Activated CD8-positive, alpha-beta memory T cell treated with anti-CD3 and anti-CD28 coated beads for 4 hours (primary cell): ENCODE measurements around the gene DISP3.

Experiments used
- DNase-seq, 2 donors: peaks; one replicate each; pipeline ENCODE4 v3.0.0-alpha.2; 2020; ENCODE audit warnings: low read depth in 2 of 2

DISP3 gene

GRCh38 chr1:11486231-11487009, 7.5 kb downstream of the DISP3 start:
- no peak for DNase-seq

GRCh38 chr1:11487196-11487751, 8.3 kb downstream of the DISP3 start:
- no peak for DNase-seq

GRCh38 chr1:11488201-11488770, 9.3 kb downstream of the DISP3 start:
- DNase-seq = no peak

GRCh38 chr1:11488966-11489625, 10.1 kb downstream of the DISP3 start:
- DNase-seq = no peak

GRCh38 chr1:11492235-11492634, 13.3 kb downstream of the DISP3 start:
- DNase-seq = no peak

- no peak for DNase-seq
These were observed 15.2 kb downstream of the DISP3 start for GRCh38 chr1:11493972-11494655.

GRCh38 chr1:11494771-11495170, 15.8 kb downstream of the DISP3 start:
- DNase-seq = no peak

GRCh38 chr1:11495579-11495978, 16.6 kb downstream of the DISP3 start:
- no peak for DNase-seq

- DNase-seq = no peak
These were observed 17.7 kb downstream of the DISP3 start for GRCh38 chr1:11496551-11497080.

GRCh38 chr1:11498956-11499594, 20.1 kb downstream of the DISP3 start:
- DNase-seq = no peak

GRCh38 chr1:11499601-11500331, 20.8 kb downstream of the DISP3 start:
- DNase-seq = no peak

GRCh38 chr1:11500881-11501280, 21.9 kb downstream of the DISP3 start:
- DNase-seq = no peak

- no peak for DNase-seq
These were observed 22.5 kb downstream of the DISP3 start for GRCh38 chr1:11501491-11501897.

- DNase-seq = no peak
These were observed 23.0 kb downstream of the DISP3 start for GRCh38 chr1:11501906-11502485.

GRCh38 chr1:11502516-11502915, 23.6 kb downstream of the DISP3 start:
- no peak for DNase-seq

- DNase-seq = no peak
These were observed 25.6 kb downstream of the DISP3 start for GRCh38 chr1:11504599-11504998.

- DNase-seq = no peak
These were observed 26.9 kb downstream of the DISP3 start for GRCh38 chr1:11505591-11506538.

- DNase-seq = no peak
These were observed 28.4 kb downstream of the DISP3 start for GRCh38 chr1:11507309-11507708.

- no peak for DNase-seq
These were observed 34.7 kb downstream of the DISP3 start for GRCh38 chr1:11513681-11514080.
